Aorta (tissue), 5 donors: Measurements from ENCODE around the gene XYLT2. TPM values are rescaled to one million over a fixed set of nuclear protein-coding genes. Genes with fewer than 3 reads are reported as not detected.
"Not testable (repeated sequence)": the region's sequence is repeated elsewhere in the genome, so short reads cannot be mapped to it uniquely, and the experiment has no call there.

Experiments used
- ATAC-seq: fragments of 200-7000 bp; cut with Tn5 transposase; one replicate; pipeline ENCODE4 v1.9.1; 2022; ENCODE audit warnings: moderate library complexity; ENCODE audit not compliant: low FRiP score
- DNase-seq, 2 donors: peaks; one replicate each; pipeline ENCODE4 v3.0.0-alpha.2; 2020
- H3K27ac ChIP-seq, 2 donors: one replicate each; pipeline ENCODE4 v1.5.1; 2013; ENCODE audit warnings: low read length in 2 of 2, mild to moderate bottlenecking in 2 of 2, moderate library complexity in 2 of 2, control low read depth in 1 of 2, inconsistent platforms in 1 of 2, low read depth in 1 of 2
- H3K27me3 ChIP-seq, 2 donors: one replicate each; pipeline ENCODE4 v1.6.1; 2013; ENCODE audit warnings: control low read depth in 1 of 2, low read length in 1 of 2, mild to moderate bottlenecking in 1 of 2, moderate library complexity in 1 of 2; ENCODE audit not compliant: insufficient read depth in 2 of 2, control insufficient read depth in 1 of 2
- H3K36me3 ChIP-seq, 2 donors: one replicate each; pipeline ENCODE4 v1.6.1; 2013; ENCODE audit warnings: control low read depth in 1 of 2, low read length in 1 of 2, mild to moderate bottlenecking in 1 of 2; ENCODE audit not compliant: insufficient read depth in 2 of 2, control insufficient read depth in 1 of 2
- H3K4me1 ChIP-seq, 2 donors: one replicate each; pipeline ENCODE4 v1.6.1; 2013; ENCODE audit warnings: low read length in 2 of 2, control low read depth in 1 of 2, mild to moderate bottlenecking in 1 of 2, moderate library complexity in 1 of 2; ENCODE audit not compliant: insufficient read depth in 2 of 2, control insufficient read depth in 1 of 2
- H3K4me3 ChIP-seq, 2 donors: one replicate each; pipeline ENCODE4 v1.5.1; 2013; ENCODE audit warnings: low read length in 2 of 2, control low read depth in 1 of 2, mild to moderate bottlenecking in 1 of 2
- H3K9me3 ChIP-seq: one replicate; pipeline ENCODE4 v1.6.1; 2013; ENCODE audit warnings: mild to moderate bottlenecking, low read length; ENCODE audit not compliant: control insufficient read depth
- WGBS, 2 donors: extraction: QIAGEN DNeasy Blood & Tissue Kit; methylation state at CpG; one replicate each; pipeline ENCODE4 v1.1.7; 2013; 5-methylcytosine and 5-hydroxymethylcytosine counted together
- intact Hi-C, 2 donors: fragments of 100-400 bp; cut with DNase I; formaldehyde crosslinking; loops; one replicate each; pipeline versions ENCODE4 v1.14.2 to v1.15.0; 2022
- long read RNA-seq, 2 donors: library from polyadenylated mRNA; unstranded; transcript quantifications; one replicate each; pipeline ENCODE4 v2.0.0, GENCODE V29; 2020 to 2021
- polyA plus RNA-seq, 2 donors: library from polyadenylated mRNA; stranded (reverse); fragments of 200-250 nt; gene quantifications; one replicate each; pipeline ENCODE4 v1.2.3, GENCODE V29; 2013
- total RNA-seq, 2 donors: library from RNA; stranded (reverse); fragmentation: NEBNext Ultra II Directional; extraction: Animal tissue kit (Norgen Biotek cat#: 25700); gene quantifications; one replicate each; pipeline ENCODE4 v1.2.1, GENCODE V29; 2021
- donor health status: healthy with polysubstance abuse.
- donor health status: Bipolar disorder and iron deficiency.
- donor health status: DM: no; HTN: no; CAD: no.
- donor health status: DM: no; HTN: no; CAD: no.
- donor health status: DM: yes; HTN: yes; CAD: no.

The XYLT2 gene
- total RNA-seq: 10 to 100 TPM; 16.4 to 22.2 TPM
- 10 to 100 TPM in 1 of 2 donors, 1 to 10 TPM in 1; 4.0 to 19.3 TPM for polyA plus RNA-seq
- long read RNA-seq, donor 1, transcript XYLT2-201 (11 exons, 3,507 nt): major isoform, 12 of 46 reads
- long read RNA-seq, donor 1, partial matches to known transcripts: 19 of 46 reads
- long read RNA-seq, donor 1, other reads (novel, unspliced or antisense): 14 of 46 reads
- long read RNA-seq, donor 2, partial matches to known transcripts: 2 of 13 reads
- long read RNA-seq, donor 2, other reads (novel, unspliced or antisense): 6 of 13 reads

GRCh38 chr17:50345432-50346312, at the start of gene XYLT2:
XYLT2 (plus strand) TSS chr17:50346126; CDS start chr17:50346141, 15 bp downstream.
- no peaks in the 10 kb centered on the region for H3K36me3 ChIP-seq
- H3K27ac ChIP-seq: no peak within 1 kb of the TSS
- ATAC-seq: peak; percentile 94

GRCh38 chr17:50297407-50297865, 48.5 kb upstream of the XYLT2 start:
- peak; percentile 91 for ATAC-seq
- Histone ChIP-seq H3K4me1 (no peaks in the 10 kb centered on the region), H3K27ac (no peak overlapping the region), H3K4me3 (no peak overlapping the region), H3K27me3 (no peaks in the 10 kb centered on the region), H3K9me3 (no peaks in the 10 kb centered on the region), H3K36me3 (no peaks in the 10 kb centered on the region)
- intact Hi-C loops: loop anchor here (1.0 to 10.0 kb wide), 3 partner anchors 97 to 205 kb away; partner anchors contain the start of gene SGCA (in 2 of the 2)
- 17 to 19% methylated on average over 7 of the region's 7 CpGs for WGBS, 2 donors
- peak; percentile 80 to 92 for DNase-seq

More at GRCh38 chr17:50345432-50346312, at the start of gene XYLT2:
- intact Hi-C loops: no loop called here
- H3K4me3 ChIP-seq: peak within 1 kb of the TSS; percentile 78 to 92
- no peaks in the 10 kb centered on the region for H3K9me3 ChIP-seq
- WGBS, 2 donors: 3 to 5% methylated on average over 50 to 87 of the region's 87 CpGs
- H3K4me1 ChIP-seq: no peaks in the 10 kb centered on the region
- DNase-seq: peak; percentile 91 to 95
- no peaks in the 10 kb centered on the region for H3K27me3 ChIP-seq

- intact Hi-C loops: loop anchor here (2.0 to 10.0 kb wide), 3 partner anchors 97 to 206 kb away; partner anchors contain the start of genes SGCA (in 2 of the 2) and COL1A1 (in 1 of the 2)
- WGBS, 2 donors: 71 to 72% methylated on average over 11 of the region's 11 CpGs
Observed at GRCh38 chr17:50298018-50298417, 47.9 kb upstream of the XYLT2 start.

GRCh38 chr17:50299776-50300175, 46.1 kb upstream of the XYLT2 start:
- DNase-seq: no peak
- H3K9me3 ChIP-seq: no peaks in the 10 kb centered on the region
- no peak overlapping the region for H3K4me3 ChIP-seq
- no peaks in the 10 kb centered on the region for H3K36me3 ChIP-seq
- WGBS, 2 donors: 63 to 72% methylated on average over 3 of the region's 3 CpGs
- H3K27ac ChIP-seq: no peak overlapping the region
- intact Hi-C loops: loop anchor here (2.0 to 10.0 kb wide), 3 partner anchors 99 to 207 kb away; partner anchors contain the start of genes SGCA (in 2 of the 2) and COL1A1 (in 1 of the 2)
- no peak for ATAC-seq
- H3K27me3 ChIP-seq: no peaks in the 10 kb centered on the region
- no peaks in the 10 kb centered on the region for H3K4me1 ChIP-seq

More at GRCh38 chr17:50298018-50298417, 47.9 kb upstream of the XYLT2 start:
- Histone ChIP-seq H3K27ac (no peak overlapping the region), H3K27me3 (no peaks in the 10 kb centered on the region), H3K4me3 (no peak overlapping the region), H3K36me3 (no peaks in the 10 kb centered on the region), H3K4me1 (no peaks in the 10 kb centered on the region), H3K9me3 (no peaks in the 10 kb centered on the region)
- no peak for DNase-seq
- no peak for ATAC-seq

GRCh38 chr17:50300824-50301223, 45.1 kb upstream of the XYLT2 start:
- WGBS, 2 donors: 69 to 83% methylated on average over 1 of the region's 1 CpG
- H3K4me1 ChIP-seq, H3K36me3 ChIP-seq, ATAC-seq, H3K27me3 ChIP-seq, H3K9me3 ChIP-seq, DNase-seq, intact Hi-C loops, H3K4me3 ChIP-seq, H3K27ac ChIP-seq: not testable (repeated sequence)

- Histone ChIP-seq H3K36me3 (no peaks in the 10 kb centered on the region), H3K27me3 (no peaks in the 10 kb centered on the region), H3K9me3 (no peaks in the 10 kb centered on the region), H3K27ac (no peak overlapping the region), H3K4me1 (no peaks in the 10 kb centered on the region), H3K4me3 (no peak overlapping the region)
- 77 to 81% methylated on average over 9 of the region's 9 CpGs for WGBS, 2 donors
- intact Hi-C loops: no loop called here
- ATAC-seq (no peak), DNase-seq (no peak)
Observed at GRCh38 chr17:50301891-50302584, 43.9 kb upstream of the XYLT2 start.

GRCh38 chr17:50303051-50303450, 42.9 kb upstream of the XYLT2 start:
- no peak for ATAC-seq
- no peaks in the 10 kb centered on the region for H3K9me3 ChIP-seq
- no peaks in the 10 kb centered on the region for H3K36me3 ChIP-seq
- WGBS, 2 donors: 91 to 96% methylated on average over 11 of the region's 11 CpGs
- intact Hi-C loops: no loop called here
- H3K27ac ChIP-seq: no peak overlapping the region
- no peak for DNase-seq
- no peaks in the 10 kb centered on the region for H3K4me1 ChIP-seq
- no peaks in the 10 kb centered on the region for H3K27me3 ChIP-seq
- no peak overlapping the region for H3K4me3 ChIP-seq

- Histone ChIP-seq H3K9me3 (no peaks in the 10 kb centered on the region), H3K4me3 (no peak overlapping the region), H3K27me3 (no peaks in the 10 kb centered on the region), H3K27ac (no peak overlapping the region), H3K36me3 (no peaks in the 10 kb centered on the region), H3K4me1 (no peaks in the 10 kb centered on the region)
- no peak for DNase-seq
- WGBS, 2 donors: 92 to 96% methylated on average over 4 of the region's 4 CpGs
- intact Hi-C loops: no loop called here
- ATAC-seq: no peak
Observed at GRCh38 chr17:50303596-50303995, 42.3 kb upstream of the XYLT2 start.
